ENCODE results near the gene ADAMTS16.

GRCh38 chr5:5165541-5166002, 25.4 kb downstream of the ADAMTS16 start:
- TF ChIP-seq CTCF (IDR thresholded peaks at IDR 0.05) (no peak), POLR2A (IDR thresholded peaks at IDR 0.05) (no peak), POLR2AphosphoS5 (IDR thresholded peaks at IDR 0.05) (no peak)
